Endothelial cell (in vitro differentiated cells): ENCODE results near the gene UBFD1. TPM values are rescaled to one million over a fixed set of nuclear protein-coding genes. Genes with fewer than 3 reads are reported as not detected.

Source experiments
- DNase-seq: peaks from one replicate; pipeline ENCODE4 v3.0.0; 2021; ENCODE audit warnings: low spot score
- H3K27ac Mint-ChIP-seq: one replicate; pipeline ENCODE4 v1.8.0; 2021; ENCODE audit warnings: mixed read lengths, inconsistent platforms; ENCODE audit not compliant: unreplicated experiment
- H3K27me3 Mint-ChIP-seq: one replicate; pipeline ENCODE4 v1.8.0; 2021; ENCODE audit warnings: mild to moderate bottlenecking, moderate library complexity, mixed read lengths, inconsistent platforms; ENCODE audit not compliant: unreplicated experiment
- H3K36me3 Mint-ChIP-seq: one replicate; pipeline ENCODE4 v1.8.0; 2021; ENCODE audit warnings: mild to moderate bottlenecking, low read depth, mixed read lengths, inconsistent platforms; ENCODE audit not compliant: unreplicated experiment
- H3K4me1 Mint-ChIP-seq: one replicate; pipeline ENCODE4 v1.8.0; 2021; ENCODE audit warnings: mild to moderate bottlenecking, mixed read lengths, inconsistent platforms; ENCODE audit not compliant: unreplicated experiment
- H3K4me3 Mint-ChIP-seq: one replicate; pipeline ENCODE4 v1.8.0; 2021; ENCODE audit warnings: mild to moderate bottlenecking, mixed read lengths, inconsistent platforms; ENCODE audit not compliant: unreplicated experiment
- H3K9me3 Mint-ChIP-seq: one replicate; pipeline ENCODE4 v1.8.0; 2021; ENCODE audit warnings: mixed read lengths, inconsistent platforms; ENCODE audit not compliant: unreplicated experiment
- CTCF ChIP-seq: fragments of 200-600 bp; sonication (generic); IDR thresholded peaks from one replicate; pipeline ENCODE4 v1.5.0; 2021; ENCODE audit warnings: antibody characterized with exemption; ENCODE audit not compliant: unreplicated experiment
- total RNA-seq: library from RNA; stranded (reverse); fragmentation: NEBNext Ultra II Directional; extraction: Animal tissue kit (Norgen Biotek cat#: 25700); gene quantifications from one replicate; pipeline ENCODE4 v1.2.1, GENCODE V29; 2021; ENCODE audit not compliant: unreplicated experiment

The UBFD1 gene
- total RNA-seq, 1 donor from 2014 or later = 89.1 TPM

GRCh38 chr16:23554536-23554935, 3.0 kb upstream of the UBFD1 start:
- DNase-seq = no peak
- TF ChIP-seq CTCF = no peak
- peaks cover 5% of the 10 kb centered on the region for H3K36me3 Mint-ChIP-seq
- H3K27ac Mint-ChIP-seq = no peak overlapping the region
- H3K9me3 Mint-ChIP-seq = no peaks in the 10 kb centered on the region
- peaks cover 18% of the 10 kb centered on the region for H3K4me1 Mint-ChIP-seq
- H3K27me3 Mint-ChIP-seq = peaks cover 2% of the 10 kb centered on the region
- H3K4me3 Mint-ChIP-seq = no peak overlapping the region

GRCh38 chr16:23557779-23558702, 514 bp downstream of the UBFD1 start:
- peak; percentile 52 for DNase-seq
- H3K9me3 Mint-ChIP-seq = no peaks in the 10 kb centered on the region
- peak overlapping the region; percentile 85 for H3K27ac Mint-ChIP-seq
- H3K4me3 Mint-ChIP-seq = peak overlapping the region; percentile 89
- peaks cover 17% of the 10 kb centered on the region for H3K4me1 Mint-ChIP-seq
- H3K27me3 Mint-ChIP-seq = no peaks in the 10 kb centered on the region
- H3K36me3 Mint-ChIP-seq = peaks cover 17% of the 10 kb centered on the region
- no peak for TF ChIP-seq CTCF

- peaks cover 25% of the 10 kb centered on the region for H3K4me1 Mint-ChIP-seq
- no peaks in the 10 kb centered on the region for H3K27me3 Mint-ChIP-seq
- DNase-seq = no peak
- no peak for TF ChIP-seq CTCF
- H3K36me3 Mint-ChIP-seq = peaks cover 35% of the 10 kb centered on the region
- no peak overlapping the region for H3K27ac Mint-ChIP-seq
- H3K9me3 Mint-ChIP-seq = no peaks in the 10 kb centered on the region
- no peak overlapping the region for H3K4me3 Mint-ChIP-seq
These were observed 4.1 kb downstream of the UBFD1 start for GRCh38 chr16:23561586-23561985.

- H3K4me1 Mint-ChIP-seq = peaks cover 20% of the 10 kb centered on the region
- H3K9me3 Mint-ChIP-seq = no peaks in the 10 kb centered on the region
- TF ChIP-seq CTCF = no peak
- peaks cover 43% of the 10 kb centered on the region for H3K36me3 Mint-ChIP-seq
- no peaks in the 10 kb centered on the region for H3K27me3 Mint-ChIP-seq
- no peak overlapping the region for H3K4me3 Mint-ChIP-seq
- DNase-seq = no peak
- no peak overlapping the region for H3K27ac Mint-ChIP-seq
These were observed 5.0 kb downstream of the UBFD1 start for GRCh38 chr16:23562505-23562904.

GRCh38 chr16:23563186-23563585, 5.7 kb downstream of the UBFD1 start:
- no peaks in the 10 kb centered on the region for H3K27me3 Mint-ChIP-seq
- no peaks in the 10 kb centered on the region for H3K9me3 Mint-ChIP-seq
- H3K4me3 Mint-ChIP-seq = peak overlapping the region; percentile 22
- no peak for DNase-seq
- peaks cover 20% of the 10 kb centered on the region for H3K4me1 Mint-ChIP-seq
- no peak for TF ChIP-seq CTCF
- peaks cover 46% of the 10 kb centered on the region for H3K36me3 Mint-ChIP-seq
- H3K27ac Mint-ChIP-seq = no peak overlapping the region
